Uterus (tissue), 2 donors: Measurements from ENCODE around the gene MMRN2.

ENCODE experiments used
- POLR2A ChIP-seq, 2 donors: fragments of 450-650 bp; IDR thresholded peaks; one replicate each; pipeline ENCODE4 v1.6.1; 2016; ENCODE audit warnings: antibody characterized with exemption in 2 of 2, mild to moderate bottlenecking in 1 of 2, moderate library complexity in 1 of 2
- TF ChIP-seq, protein P1 (sequence below), 4 experiments: fragments of 200-600 bp in 2 of 4; fragments of 450-650 bp in 2 of 4; sonication (generic) in 2 of 4; IDR thresholded peaks; one replicate each; pipeline ENCODE4 v1.5.1; 2016 to 2019; ENCODE audit warnings: antibody characterized with exemption in 4 of 4, mild to moderate bottlenecking in 2 of 4, moderate library complexity in 1 of 4

DNA sequence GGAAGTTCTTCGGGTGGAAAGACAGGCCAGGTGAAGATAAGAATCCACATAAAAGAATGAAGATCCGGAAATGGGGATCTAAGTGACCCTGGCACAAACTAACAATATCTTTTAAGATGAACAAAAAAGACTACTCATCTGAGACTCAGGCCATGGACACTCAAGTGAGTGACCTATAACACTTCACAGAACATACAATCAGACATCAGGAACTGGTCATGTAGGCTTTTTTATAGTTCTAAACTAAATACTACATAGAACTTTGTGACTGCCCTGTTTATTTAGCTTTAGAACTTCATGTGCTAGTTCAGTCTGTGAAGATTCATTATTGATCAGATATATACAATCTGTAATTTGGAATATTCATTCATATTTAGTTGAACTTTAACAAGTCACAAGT, 52.8 kb downstream of the MMRN2 start:
- TF ChIP-seq, protein P1, sequence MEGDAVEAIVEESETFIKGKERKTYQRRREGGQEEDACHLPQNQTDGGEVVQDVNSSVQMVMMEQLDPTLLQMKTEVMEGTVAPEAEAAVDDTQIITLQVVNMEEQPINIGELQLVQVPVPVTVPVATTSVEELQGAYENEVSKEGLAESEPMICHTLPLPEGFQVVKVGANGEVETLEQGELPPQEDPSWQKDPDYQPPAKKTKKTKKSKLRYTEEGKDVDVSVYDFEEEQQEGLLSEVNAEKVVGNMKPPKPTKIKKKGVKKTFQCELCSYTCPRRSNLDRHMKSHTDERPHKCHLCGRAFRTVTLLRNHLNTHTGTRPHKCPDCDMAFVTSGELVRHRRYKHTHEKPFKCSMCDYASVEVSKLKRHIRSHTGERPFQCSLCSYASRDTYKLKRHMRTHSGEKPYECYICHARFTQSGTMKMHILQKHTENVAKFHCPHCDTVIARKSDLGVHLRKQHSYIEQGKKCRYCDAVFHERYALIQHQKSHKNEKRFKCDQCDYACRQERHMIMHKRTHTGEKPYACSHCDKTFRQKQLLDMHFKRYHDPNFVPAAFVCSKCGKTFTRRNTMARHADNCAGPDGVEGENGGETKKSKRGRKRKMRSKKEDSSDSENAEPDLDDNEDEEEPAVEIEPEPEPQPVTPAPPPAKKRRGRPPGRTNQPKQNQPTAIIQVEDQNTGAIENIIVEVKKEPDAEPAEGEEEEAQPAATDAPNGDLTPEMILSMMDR (IDR thresholded peaks at IDR 0.05) = no peak
- no peak for TF ChIP-seq POLR2A (IDR thresholded peaks at IDR 0.05)
